IMR-90 (cell line): ENCODE data around the gene HES6. TPM values are rescaled to one million over a fixed set of nuclear protein-coding genes. Genes with fewer than 3 reads are reported as not detected.

Experiments used
- ATAC-seq: fragments of 200-7000 bp; cut with Tn5 transposase; 2 replicates; pipeline ENCODE4 v1.9.1; 2020; ENCODE audit warnings: low read depth, mild to moderate bottlenecking, moderate library complexity
- BruUV-seq: library from RNA; stranded (reverse); fragments of 400-500 nt; replicated peaks from 2 replicates; lab custom pipeline; 2021; lab: Mats Ljungman, UMichigan
- CTCF ChIA-PET: fragments of 300-600 bp; formaldehyde crosslinking; extraction: SDS; loops from one replicate; lab custom pipeline; 2021; ENCODE audit warnings: antibody characterized with exemption; lab: Yijun Ruan, JAX
- POLR2A ChIA-PET: fragments of 300-600 bp; sonication (Branson Sonifier 250); formaldehyde crosslinking; loops from one replicate; lab custom pipeline; 2022; ENCODE audit warnings: antibody characterized with exemption; ENCODE audit not compliant: unreplicated experiment; lab: Charles Lee
- DNase-seq: peaks from one replicate; pipeline ENCODE4 v3.0.0; 2013
- H2AFZ ChIP-seq: replicated peaks from 2 replicates; pipeline ENCODE3; 2013; ENCODE audit warnings: low read length, mild to moderate bottlenecking; ENCODE audit not compliant: poor library complexity
- H2AK5ac ChIP-seq: 2 replicates; pipeline ENCODE4 v1.6.1; 2013; ENCODE audit warnings: low read depth, low read length, inconsistent platforms
- H2AK9ac ChIP-seq: replicated peaks from 2 replicates; pipeline ENCODE3; 2013; ENCODE audit warnings: mild to moderate bottlenecking, low read depth, low read length, moderate library complexity; ENCODE audit not compliant: poor library complexity
- H2BK120ac ChIP-seq: 2 replicates; pipeline ENCODE4 v1.6.1; 2013; ENCODE audit warnings: low read depth, low read length, inconsistent platforms
- H2BK15ac ChIP-seq: 3 replicates; pipeline ENCODE4 v1.6.1; 2013; ENCODE audit warnings: low read depth, low read length, inconsistent platforms
- H2BK20ac ChIP-seq: 2 replicates; pipeline ENCODE4 v1.6.1; 2013; ENCODE audit warnings: low read depth, mild to moderate bottlenecking, inconsistent platforms, low read length, moderate library complexity
- H2BK5ac ChIP-seq: 2 replicates; pipeline ENCODE4 v1.6.1; 2013; ENCODE audit warnings: mild to moderate bottlenecking, low read depth, low read length, inconsistent platforms; ENCODE audit not compliant: poor library complexity, severe bottlenecking
- H3K14ac ChIP-seq: replicated peaks from 2 replicates; pipeline ENCODE4 v1.6.1; 2013; ENCODE audit warnings: low read depth, low read length, inconsistent platforms
- H3K18ac ChIP-seq: 2 replicates; pipeline ENCODE4 v1.6.1; 2013; ENCODE audit warnings: low read depth, low read length, control low read depth
- H3K23ac ChIP-seq: 2 replicates; pipeline ENCODE4 v1.6.1; 2013; ENCODE audit warnings: low read depth, low read length, inconsistent platforms
- H3K27ac ChIP-seq: 2 replicates; pipeline ENCODE4 v1.5.1; 2013; ENCODE audit warnings: mild to moderate bottlenecking, control low read depth, low read length; ENCODE audit not compliant: insufficient read depth
- H3K27me3 ChIP-seq: 2 replicates; pipeline ENCODE4 v1.6.1; 2013; ENCODE audit warnings: low read length; ENCODE audit not compliant: control insufficient read depth, insufficient read depth
- H3K36me3 ChIP-seq: 2 replicates; pipeline ENCODE4 v1.6.1; 2013; ENCODE audit warnings: low read length, mixed read lengths; ENCODE audit not compliant: control insufficient read depth, insufficient read depth
- H3K4ac ChIP-seq: 2 replicates; pipeline ENCODE4 v1.6.1; 2013; ENCODE audit warnings: low read depth, low read length, inconsistent platforms
- H3K4me1 ChIP-seq: 2 replicates; pipeline ENCODE4 v1.6.1; 2013; ENCODE audit warnings: low read length, mixed read lengths; ENCODE audit not compliant: control insufficient read depth, insufficient read depth
- H3K4me2 ChIP-seq: 2 replicates; pipeline ENCODE4 v1.6.1; 2013; ENCODE audit warnings: low read depth, mild to moderate bottlenecking, control low read depth, low read length, moderate library complexity
- H3K4me3 ChIP-seq: 2 replicates; pipeline ENCODE4 v1.5.1; 2013; ENCODE audit warnings: low read depth, mild to moderate bottlenecking, control low read depth, low read length, moderate library complexity; ENCODE audit not compliant: insufficient read depth
- H3K56ac ChIP-seq: 2 replicates; pipeline ENCODE4 v1.6.1; 2013; ENCODE audit warnings: low read length, inconsistent platforms; ENCODE audit not compliant: insufficient read depth; ENCODE audit errors: extremely low read depth
- H3K79me1 ChIP-seq, 2 experiments: 2 replicates each; pipeline ENCODE4 v1.6.1; 2013; ENCODE audit warnings: low read length in 2 of 2, inconsistent platforms in 1 of 2, low read depth in 1 of 2
- H3K9ac ChIP-seq: 2 replicates; pipeline ENCODE4 v1.6.1; 2013; ENCODE audit warnings: low read depth, low read length, control low read depth
- H3K9me1 ChIP-seq: 2 replicates; pipeline ENCODE4 v1.6.1; 2013; ENCODE audit warnings: low read length, inconsistent platforms; ENCODE audit not compliant: insufficient read depth
- H3K9me3 ChIP-seq: 2 replicates; pipeline ENCODE4 v1.6.1; 2013; ENCODE audit warnings: low read length; ENCODE audit not compliant: control insufficient read depth, insufficient read depth
- H4K20me1 ChIP-seq: 2 replicates; pipeline ENCODE4 v1.6.1; 2013; ENCODE audit warnings: low read length, inconsistent platforms; ENCODE audit not compliant: insufficient read depth
- H4K5ac ChIP-seq: 2 replicates; pipeline ENCODE4 v1.6.1; 2013; ENCODE audit warnings: mild to moderate bottlenecking, low read depth, low read length, control low read depth
- H4K8ac ChIP-seq, 2 experiments: 2 replicates each; pipeline ENCODE4 v1.6.1; 2013; ENCODE audit warnings: low read depth in 2 of 2, low read length in 2 of 2, control low read depth in 1 of 2, inconsistent platforms in 1 of 2
- H4K91ac ChIP-seq: 2 replicates; pipeline ENCODE4 v1.6.1; 2013; ENCODE audit warnings: low read depth, low read length, inconsistent platforms; ENCODE audit not compliant: insufficient read depth
- FOS ChIP-seq: fragments of 150-350 bp; IDR thresholded peaks from 2 replicates; pipeline ENCODE4 v1.6.1; 2016; ENCODE audit warnings: low read depth, low read length
- MAZ ChIP-seq: IDR thresholded peaks from 2 replicates; pipeline ENCODE4 v1.6.1; 2012; ENCODE audit warnings: low read depth, mild to moderate bottlenecking, low read length, improper control_type of control experiment, moderate library complexity, borderline replicate concordance
- MXI1 ChIP-seq: IDR thresholded peaks from 2 replicates; pipeline ENCODE4 v1.6.1; 2012; ENCODE audit warnings: low read depth, mild to moderate bottlenecking, low read length, moderate library complexity, borderline replicate concordance
- RAD21 ChIP-seq: IDR thresholded peaks from 2 replicates; pipeline ENCODE4 v1.6.1; 2012; ENCODE audit warnings: low read length, improper control_type of control experiment
- RCOR1 ChIP-seq: IDR thresholded peaks from 2 replicates; pipeline ENCODE4 v1.6.1; 2012; ENCODE audit warnings: mild to moderate bottlenecking, low read length, improper control_type of control experiment; ENCODE audit not compliant: insufficient replicate concordance
- USF2 ChIP-seq: fragments of 150-350 bp; IDR thresholded peaks from 2 replicates; pipeline ENCODE4 v1.6.1; 2017; ENCODE audit warnings: mild to moderate bottlenecking, antibody characterized with exemption, low read length, low read depth
- WGBS, 2 experiments: methylation state at CpG; one replicate each; pipeline versions ENCODE4 v1.1.5 to v1.1.7; 2013; ENCODE audit warnings: missing lambda C conversion rate in 2 of 2; ENCODE audit not compliant: insufficient read length in 1 of 2; ENCODE audit errors: extremely low coverage in 2 of 2; 5-methylcytosine and 5-hydroxymethylcytosine counted together
- dilution Hi-C: fragments of 300-500 bp; cut with HindIII; formaldehyde crosslinking; loops from one replicate; pipeline ENCODE4 v1.14.3; 2018; ENCODE audit warnings: low sequenced_read_pairs; ENCODE audit not compliant: unreplicated experiment
- in situ Hi-C: fragments of 300-500 bp; cut with MboI; formaldehyde crosslinking; loops from 3 replicates; pipeline ENCODE4 v1.14.3; 2019; ENCODE audit warnings: low sequenced_read_pairs, inconsistent platforms, mixed read lengths
- intact Hi-C: fragments of 100-400 bp; cut with micrococcal nuclease; formaldehyde crosslinking; loops from 2 replicates; pipeline ENCODE4 v1.10.0; 2022
- polyA plus RNA-seq, 3 experiments: library from polyadenylated mRNA; depleted of rRNA; stranded (reverse); fragments of >200 nt; gene quantifications; 2 replicates each; pipeline ENCODE4 v1.2.3, GENCODE V29; 2012; ENCODE audit warnings: low replicate concordance in 1 of 3
- total RNA-seq: library from RNA; depleted of rRNA; stranded (reverse); fragments of >200 nt; gene quantifications from 2 replicates; pipeline ENCODE4 v1.2.3, GENCODE V29; 2012

HES6 gene
- total and polyA plus RNA-seq, 2 of the 4 experiments (the other 2 are of a cell fraction), result 1.3 to 3.3 TPM

GRCh38 chr2:238228700-238229099, 11.1 kb downstream of the HES6 start:
- H2BK15ac ChIP-seq, result no peak overlapping the region
- H4K91ac ChIP-seq, result no peak overlapping the region
- no peak overlapping the region for H3K4me3 ChIP-seq
- H2BK120ac ChIP-seq, result no peak overlapping the region
- H3K4me1 ChIP-seq, result 0 out of 2 replicates have a peak, but pooled peaks cover 2% of the 10 kb centered on the region
- no peaks in the 10 kb centered on the region for H3K79me1 ChIP-seq
- dilution Hi-C loops (no loop called here), intact Hi-C loops (no loop called here), in situ Hi-C loops (no loop called here)
- H3K4ac ChIP-seq, result no peak overlapping the region
- H3K36me3 ChIP-seq, result no peaks in the 10 kb centered on the region
- peaks cover 32% of the 10 kb centered on the region for H3K27me3 ChIP-seq
- H3K9me3 ChIP-seq, result no peaks in the 10 kb centered on the region
- no peak overlapping the region for H3K27ac ChIP-seq
- ChIA-PET POLR2A (no interaction called here), CTCF (no interaction called here)
- H2AFZ ChIP-seq, result no peak overlapping the region
- ATAC-seq, result peak; percentile 53
- no peak overlapping the region for H3K56ac ChIP-seq
- DNase-seq, result peak; percentile 25
- H4K8ac ChIP-seq, result no peak overlapping the region
- H3K23ac ChIP-seq, result 0 out of 2 replicates have a peak overlapping the region, but pooled peaks have one; percentile 15
- no peak overlapping the region for H3K14ac ChIP-seq
- no peak overlapping the region for H2BK20ac ChIP-seq
- no peak overlapping the region for H3K18ac ChIP-seq
- H2AK5ac ChIP-seq, result no peak overlapping the region
- no peak for TF ChIP-seq RCOR1
- no peak for TF ChIP-seq MXI1
- TF ChIP-seq RAD21, result no peak
- no peak for TF ChIP-seq FOS
- TF ChIP-seq USF2, result no peak
- no peak for TF ChIP-seq MAZ
- no peak overlapping the region for H4K5ac ChIP-seq
- H2AK9ac ChIP-seq, result no peak overlapping the region
- no peaks in the 10 kb centered on the region for H4K20me1 ChIP-seq
- H3K9me1 ChIP-seq, result no peaks in the 10 kb centered on the region
- no peak overlapping the region for H3K9ac ChIP-seq
- no peak overlapping the region for H2BK5ac ChIP-seq
- H3K4me2 ChIP-seq, result no peak overlapping the region
- no TSS peak for BruUV-seq
- WGBS, 2 experiments, result 36% methylated on average over 3 of the region's 4 CpGs; no CpG with 5 or more reads in 1 of the 2 experiments
